Adipocyte (in vitro differentiated cells): Measurements from ENCODE around the gene MLLT10.

Source experiments
- DNase-seq: peaks from one replicate; pipeline ENCODE4 v3.0.0-alpha.2; 2015; ENCODE audit warnings: low read depth
- H3K27me3 ChIP-seq: replicated peaks from 2 replicates; pipeline ENCODE4 v1.7.0; 2013; ENCODE audit warnings: mild to moderate bottlenecking, low read length, moderate library complexity; ENCODE audit not compliant: control insufficient read depth, insufficient read depth
- H3K36me3 ChIP-seq: 2 replicates; pipeline ENCODE4 v1.7.0; 2013; ENCODE audit warnings: low read length, mild to moderate bottlenecking, moderate library complexity; ENCODE audit not compliant: control insufficient read depth, insufficient read depth, severe bottlenecking
- H3K4me1 ChIP-seq: 2 replicates; pipeline ENCODE4 v1.7.0; 2013; ENCODE audit warnings: mild to moderate bottlenecking, low read length, moderate library complexity; ENCODE audit not compliant: control insufficient read depth, insufficient read depth
- H3K4me3 ChIP-seq: 2 replicates; pipeline ENCODE4 v1.7.0; 2013; ENCODE audit warnings: mild to moderate bottlenecking, low read length, moderate library complexity
- H3K9ac ChIP-seq: 2 replicates; pipeline ENCODE4 v1.7.0; 2013; ENCODE audit warnings: mild to moderate bottlenecking, low read length, moderate library complexity
- H3K9me3 ChIP-seq: 2 replicates; pipeline ENCODE4 v1.7.0; 2013; ENCODE audit warnings: mild to moderate bottlenecking, low read length, moderate library complexity; ENCODE audit not compliant: control insufficient read depth

The MLLT10 gene

DNA sequence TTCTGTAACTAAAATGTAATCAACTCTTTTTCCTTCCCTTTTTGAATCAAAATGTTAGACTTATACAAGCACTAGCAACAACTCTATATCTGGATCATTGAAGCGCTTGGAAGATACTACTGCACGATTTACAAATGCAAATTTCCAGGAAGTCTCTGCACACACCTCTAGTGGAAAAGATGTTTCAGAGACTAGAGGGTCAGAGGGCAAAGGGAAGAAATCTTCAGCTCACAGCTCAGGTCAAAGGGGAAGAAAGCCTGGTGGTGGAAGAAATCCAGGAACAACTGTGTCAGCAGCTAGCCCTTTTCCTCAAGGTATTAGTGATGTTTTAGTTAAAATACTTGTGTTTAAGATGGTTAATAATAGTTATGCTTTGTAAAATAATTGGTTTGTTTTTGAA lies 136.4 kb downstream of the MLLT10 start:
- no peak for DNase-seq
- Histone ChIP-seq H3K4me1 (peaks cover 21% of the 10 kb centered on the region), H3K4me3 (no peak overlapping the region), H3K27me3 (no peaks in the 10 kb centered on the region), H3K9me3 (no peaks in the 10 kb centered on the region), H3K36me3 (peaks cover 21% of the 10 kb centered on the region), H3K9ac (no peak overlapping the region)

DNA sequence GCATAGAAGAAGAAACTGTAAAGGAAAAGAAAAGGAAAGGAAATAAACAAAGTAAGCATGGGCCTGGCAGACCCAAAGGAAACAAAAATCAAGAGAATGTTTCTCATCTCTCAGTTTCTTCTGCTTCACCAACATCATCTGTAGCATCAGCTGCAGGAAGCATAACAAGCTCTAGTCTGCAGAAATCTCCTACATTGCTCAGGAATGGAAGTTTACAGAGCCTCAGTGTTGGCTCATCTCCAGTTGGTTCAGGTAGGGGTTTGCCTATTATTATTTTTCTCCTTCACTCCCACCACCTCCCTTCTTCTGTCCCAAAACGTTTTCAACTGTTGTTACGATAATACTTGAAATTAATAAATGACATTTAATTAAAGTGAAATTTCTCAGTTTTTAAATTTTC lies 139.6 kb downstream of the MLLT10 start:
- Histone ChIP-seq H3K4me3 (no peak overlapping the region), H3K4me1 (peaks cover 22% of the 10 kb centered on the region), H3K9ac (no peak overlapping the region), H3K27me3 (no peaks in the 10 kb centered on the region), H3K9me3 (no peaks in the 10 kb centered on the region), H3K36me3 (peaks cover 12% of the 10 kb centered on the region)
- no peak for DNase-seq

DNA sequence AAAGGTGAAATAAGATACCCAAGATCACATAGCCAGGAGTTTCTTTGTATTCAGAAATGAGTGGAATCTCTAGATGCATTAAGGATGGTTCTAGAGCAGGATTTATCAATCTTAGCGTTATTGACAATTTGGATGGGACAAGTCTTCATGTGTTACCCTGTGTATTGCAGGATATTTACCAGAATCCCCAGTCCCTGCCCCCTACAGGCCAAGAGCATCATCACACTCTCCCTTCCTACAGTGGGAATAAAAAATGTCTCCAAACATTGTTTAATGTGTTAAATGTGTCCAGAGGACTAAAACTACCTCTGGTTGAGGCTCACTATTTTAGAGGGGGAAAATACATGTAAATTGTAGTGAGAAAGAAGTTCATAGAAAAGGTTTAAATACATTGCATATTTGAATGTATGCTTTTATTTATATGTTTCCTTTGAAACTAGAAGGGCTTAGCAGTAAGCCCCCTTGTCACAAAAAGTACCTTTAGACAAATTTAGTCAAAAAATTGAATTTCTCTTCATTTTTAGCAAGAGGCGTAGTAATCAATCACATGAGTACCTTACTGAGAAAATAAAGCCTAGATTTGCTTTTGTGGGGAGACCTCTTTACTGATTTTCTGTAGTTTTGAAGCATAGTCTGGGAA lies 141.2 kb downstream of the MLLT10 start:
- H3K9ac ChIP-seq, result no peak overlapping the region
- DNase-seq, result peak; percentile 47
- H3K4me3 ChIP-seq, result no peak overlapping the region
- peaks cover 10% of the 10 kb centered on the region for H3K4me1 ChIP-seq
- no peaks in the 10 kb centered on the region for H3K27me3 ChIP-seq
- peaks cover 12% of the 10 kb centered on the region for H3K36me3 ChIP-seq
- H3K9me3 ChIP-seq, result no peaks in the 10 kb centered on the region

DNA sequence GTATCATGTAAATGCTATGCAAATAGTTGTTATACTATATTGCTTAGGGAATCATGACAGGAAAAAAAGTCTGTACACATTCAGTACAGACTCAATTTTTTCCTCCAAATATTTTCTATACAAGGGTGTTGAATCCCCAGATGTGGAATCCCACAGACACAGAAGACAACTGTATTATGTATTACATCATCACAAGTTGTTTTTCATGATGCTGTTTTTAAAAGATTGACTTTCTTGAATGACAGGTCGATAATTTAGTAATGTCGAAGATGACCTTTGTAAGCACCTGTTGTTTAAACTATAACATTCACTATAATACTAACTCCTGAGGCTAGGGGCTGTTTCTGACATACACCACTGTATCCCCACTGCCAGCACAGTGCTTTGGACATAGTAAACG lies 143.5 kb downstream of the MLLT10 start:
- H3K9me3 ChIP-seq, result no peaks in the 10 kb centered on the region
- no peaks in the 10 kb centered on the region for H3K27me3 ChIP-seq
- no peak overlapping the region for H3K9ac ChIP-seq
- peaks cover 19% of the 10 kb centered on the region for H3K36me3 ChIP-seq
- no peak for DNase-seq
- H3K4me1 ChIP-seq, result peaks cover 7% of the 10 kb centered on the region
- H3K4me3 ChIP-seq, result no peak overlapping the region

DNA sequence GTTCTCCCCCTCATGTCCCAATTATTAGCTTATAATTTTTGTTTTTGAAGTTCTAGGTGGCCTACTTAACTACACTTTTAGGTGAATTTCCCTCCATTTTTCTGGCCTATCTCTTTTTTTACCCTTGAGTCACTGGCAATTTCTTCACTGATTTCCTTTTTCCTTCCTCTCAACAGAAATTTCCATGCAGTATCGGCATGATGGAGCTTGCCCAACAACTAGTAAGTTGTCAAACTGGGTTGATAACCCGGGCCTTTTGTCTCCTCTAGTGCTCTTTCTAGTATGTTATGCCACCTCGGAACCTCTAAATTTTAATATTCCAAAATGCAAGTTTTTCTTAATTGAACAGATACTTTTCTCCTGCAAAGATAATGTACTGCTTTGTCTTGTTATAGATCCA lies 147.1 kb downstream of the MLLT10 start:
- H3K36me3 ChIP-seq, result peaks cover 18% of the 10 kb centered on the region
- DNase-seq, result no peak
- H3K27me3 ChIP-seq, result no peaks in the 10 kb centered on the region
- no peak overlapping the region for H3K9ac ChIP-seq
- H3K4me3 ChIP-seq, result no peak overlapping the region
- H3K9me3 ChIP-seq, result no peaks in the 10 kb centered on the region
- peaks cover 7% of the 10 kb centered on the region for H3K4me1 ChIP-seq

DNA sequence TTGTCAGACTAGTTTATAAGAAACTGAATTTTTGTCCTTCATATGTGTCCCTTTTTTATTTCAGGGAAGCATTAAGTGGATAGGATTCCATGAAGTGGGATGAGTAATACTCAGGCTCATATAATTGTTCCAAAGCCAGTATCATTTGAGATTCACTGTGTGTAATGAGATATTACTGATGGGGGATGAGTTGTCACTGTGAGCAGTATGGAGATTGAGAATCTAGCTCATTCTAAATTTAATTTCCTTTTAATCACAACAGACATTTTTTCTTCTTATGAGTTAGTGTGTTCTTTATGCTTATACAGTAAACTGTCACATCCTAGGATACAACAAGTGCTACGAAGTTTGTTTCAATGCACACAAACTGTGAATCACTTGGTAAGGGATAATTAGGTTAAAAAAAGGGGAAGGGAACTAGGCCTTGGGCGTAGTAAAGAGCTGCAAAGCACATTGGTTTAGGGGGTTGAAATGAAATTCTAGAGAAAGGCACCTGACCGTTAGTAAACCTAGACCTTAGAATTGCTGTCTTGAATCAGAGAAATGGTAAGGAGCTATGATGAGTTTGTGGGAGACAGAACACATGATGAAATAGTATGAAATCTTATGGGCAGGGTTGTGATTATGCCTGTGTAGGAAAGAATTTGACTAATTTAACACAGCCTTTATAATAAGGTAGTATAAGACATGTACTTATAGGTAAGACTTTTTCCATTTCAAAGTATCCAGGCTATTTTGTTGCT lies 153.4 kb downstream of the MLLT10 start:
- H3K9ac ChIP-seq, result no peak overlapping the region
- H3K9me3 ChIP-seq, result no peaks in the 10 kb centered on the region
- H3K4me1 ChIP-seq, result peaks cover 20% of the 10 kb centered on the region
- peaks cover 18% of the 10 kb centered on the region for H3K36me3 ChIP-seq
- peak; percentile 70 for DNase-seq
- H3K4me3 ChIP-seq, result peak overlapping the region; percentile 10
- no peaks in the 10 kb centered on the region for H3K27me3 ChIP-seq

DNA sequence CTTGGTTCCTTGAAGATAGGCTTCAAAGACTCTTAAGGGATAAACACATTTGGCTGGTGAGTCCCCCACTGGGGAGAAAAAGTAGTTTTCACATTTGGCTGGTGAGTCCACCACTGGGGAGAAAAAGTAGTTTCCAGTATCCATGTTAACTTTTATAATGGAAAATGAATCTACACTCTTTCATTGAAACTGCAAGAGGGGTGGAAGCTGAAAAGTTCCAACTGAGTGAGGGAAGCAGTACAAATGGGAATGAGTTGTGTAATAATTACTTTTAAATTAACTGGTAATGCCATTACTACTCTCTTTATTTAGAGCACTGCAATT lies 153.9 kb downstream of the MLLT10 start:
- Histone ChIP-seq H3K4me1 (peaks cover 20% of the 10 kb centered on the region), H3K27me3 (no peaks in the 10 kb centered on the region), H3K4me3 (no peak overlapping the region), H3K9ac (no peak overlapping the region), H3K36me3 (peaks cover 19% of the 10 kb centered on the region), H3K9me3 (no peaks in the 10 kb centered on the region)
- DNase-seq, result no peak

DNA sequence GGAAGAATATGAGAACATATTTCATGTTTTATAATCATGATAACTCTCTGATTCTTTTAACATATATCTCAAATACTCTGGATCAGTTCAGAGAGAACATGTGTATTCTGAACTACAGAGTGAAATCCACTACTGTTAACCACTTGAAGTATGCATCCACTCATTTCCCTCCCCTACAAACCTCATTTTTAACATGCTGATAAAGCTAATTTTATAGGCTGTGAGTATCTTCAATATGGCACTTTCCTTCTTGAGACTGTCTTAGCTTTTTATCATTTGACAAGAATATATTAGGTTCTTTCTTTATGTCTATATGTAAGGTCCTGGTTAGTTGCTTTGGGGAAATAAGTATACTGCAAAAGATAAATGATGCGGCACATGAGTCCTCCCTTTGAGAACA lies 154.8 kb downstream of the MLLT10 start:
- H3K36me3 ChIP-seq, result peaks cover 24% of the 10 kb centered on the region
- no peak overlapping the region for H3K4me3 ChIP-seq
- H3K4me1 ChIP-seq, result peaks cover 20% of the 10 kb centered on the region
- no peaks in the 10 kb centered on the region for H3K27me3 ChIP-seq
- H3K9ac ChIP-seq, result no peak overlapping the region
- DNase-seq, result no peak
- H3K9me3 ChIP-seq, result no peaks in the 10 kb centered on the region

DNA sequence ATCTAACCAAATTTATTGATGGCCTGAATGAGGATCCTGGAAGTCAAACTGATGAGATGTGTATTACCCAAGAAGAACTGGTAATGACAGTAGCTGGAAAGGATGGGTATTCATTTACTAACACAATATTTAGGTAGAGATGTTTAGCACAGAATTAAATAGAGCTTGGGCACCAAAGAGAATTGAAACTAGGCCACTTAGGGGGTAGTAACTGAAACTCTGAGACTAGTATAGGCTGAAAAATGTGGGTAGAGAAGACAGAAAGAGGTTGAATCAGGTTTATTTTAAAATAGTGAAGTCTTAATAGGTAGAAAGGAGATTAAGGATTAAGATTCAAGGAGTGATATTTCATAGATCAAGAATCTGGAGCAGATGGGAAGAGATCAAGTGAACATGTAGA lies 155.8 kb downstream of the MLLT10 start:
- Histone ChIP-seq H3K4me1 (peaks cover 20% of the 10 kb centered on the region), H3K36me3 (peaks cover 14% of the 10 kb centered on the region)

DNA sequence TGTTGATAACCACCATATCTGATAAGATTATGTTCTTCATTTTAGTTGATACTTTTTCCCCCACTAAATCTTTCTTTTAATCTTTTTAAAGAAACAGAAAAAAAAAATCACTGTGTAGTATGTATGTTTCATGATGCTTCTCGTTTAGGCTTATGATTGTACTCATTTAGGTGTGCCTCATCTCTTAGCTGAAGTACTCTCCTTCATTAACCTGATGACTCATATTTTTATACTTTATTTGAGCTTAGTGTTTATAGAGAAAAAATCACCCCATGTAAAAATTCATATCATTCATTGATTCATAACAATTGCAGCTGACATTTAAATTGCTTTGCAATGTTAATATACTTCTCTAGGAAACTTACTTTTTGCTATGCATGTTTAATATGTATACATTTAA lies 158.9 kb downstream of the MLLT10 start:
- H3K36me3 ChIP-seq, result peaks cover 16% of the 10 kb centered on the region
- no peak overlapping the region for H3K4me3 ChIP-seq
- no peaks in the 10 kb centered on the region for H3K27me3 ChIP-seq
- H3K9ac ChIP-seq, result no peak overlapping the region
- H3K9me3 ChIP-seq, result no peaks in the 10 kb centered on the region
- peaks cover 18% of the 10 kb centered on the region for H3K4me1 ChIP-seq
- DNase-seq, result no peak

More for the DNA sequence above, 155.8 kb downstream of the MLLT10 start:
- Histone ChIP-seq H3K9ac (no peak overlapping the region), H3K4me3 (no peak overlapping the region), H3K27me3 (no peaks in the 10 kb centered on the region), H3K9me3 (no peaks in the 10 kb centered on the region)
- DNase-seq, result no peak

DNA sequence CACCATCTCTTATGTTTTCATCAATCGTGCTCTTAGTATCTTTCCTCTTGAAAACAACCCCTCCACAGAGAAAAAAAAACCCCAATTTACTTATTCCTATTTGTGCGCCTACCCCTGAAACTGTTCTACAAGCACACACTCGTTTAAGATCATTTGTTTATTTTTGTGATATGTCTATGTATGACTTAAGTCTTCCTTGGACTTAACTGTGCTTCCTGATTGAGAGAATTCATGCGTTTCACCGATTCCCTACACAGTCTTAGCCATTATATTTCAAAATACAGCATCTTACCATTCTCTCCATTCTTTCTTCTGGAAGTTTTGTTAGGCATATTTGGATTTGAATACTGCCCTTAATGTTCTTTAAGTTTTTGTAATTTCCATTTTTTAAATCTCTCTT lies 159.4 kb downstream of the MLLT10 start:
- DNase-seq, result no peak
- Histone ChIP-seq H3K36me3 (peaks cover 21% of the 10 kb centered on the region), H3K27me3 (no peaks in the 10 kb centered on the region), H3K9me3 (no peaks in the 10 kb centered on the region), H3K4me3 (no peak overlapping the region), H3K4me1 (peaks cover 13% of the 10 kb centered on the region), H3K9ac (no peak overlapping the region)

DNA sequence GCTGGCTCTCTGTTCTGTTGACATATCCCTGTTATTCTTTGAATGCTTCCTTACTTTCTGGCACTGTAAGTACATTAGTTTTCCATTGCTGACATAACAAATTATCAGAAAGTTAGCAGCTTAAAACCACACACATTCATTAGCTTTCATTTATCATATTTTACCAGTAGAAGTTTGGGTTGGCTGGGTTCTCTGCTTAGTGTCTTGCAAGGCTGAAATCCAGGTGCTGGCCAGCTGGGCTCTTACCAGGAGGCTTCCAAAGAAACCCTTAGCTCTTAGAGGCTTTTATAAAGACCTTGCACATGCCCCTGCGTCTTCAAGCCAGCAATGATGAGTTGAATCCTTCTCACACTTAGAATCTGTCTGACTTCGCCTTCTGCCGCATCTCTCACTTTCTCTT lies 160.6 kb downstream of the MLLT10 start:
- Histone ChIP-seq H3K27me3 (no peaks in the 10 kb centered on the region), H3K4me1 (peaks cover 8% of the 10 kb centered on the region), H3K9ac (no peak overlapping the region), H3K4me3 (no peak overlapping the region), H3K9me3 (peaks cover 3% of the 10 kb centered on the region), H3K36me3 (peaks cover 16% of the 10 kb centered on the region)
- no peak for DNase-seq
